HG02943 (cell line): ENCODE data around the gene TET1.
"Not testable (repeated sequence)": the region's sequence is repeated elsewhere in the genome, so short reads cannot be mapped to it uniquely, and the experiment has no call there.

Experiments
- ATAC-seq: cut with Tn5 transposase; IDR thresholded peaks from one replicate; pipeline ENCODE4 v1.9.1; 2021; ENCODE audit warnings: mild to moderate bottlenecking, low read depth, moderate library complexity; ENCODE audit not compliant: unreplicated experiment

The TET1 gene

GRCh38 chr10:68560186-68560942 is at the start of gene TET1:
TET1 (plus strand) TSS chr10:68560337; CDS start chr10:68572339, 12,002 bp downstream.
- ATAC-seq = no peak

- ATAC-seq = not testable (repeated sequence)
These were observed 43.9 kb upstream of the TET1 start for GRCh38 chr10:68516216-68516615.

- ATAC-seq = no peak
These were observed 43.4 kb upstream of the TET1 start for GRCh38 chr10:68516766-68517165.

- no peak for ATAC-seq
These were observed 42.9 kb upstream of the TET1 start for GRCh38 chr10:68517188-68517587.

GRCh38 chr10:68518609-68519008 is 41.5 kb upstream of the TET1 start:
- not testable (repeated sequence) for ATAC-seq

GRCh38 chr10:68525490-68526038 is 34.6 kb upstream of the TET1 start:
- not testable (repeated sequence) for ATAC-seq

- ATAC-seq = peak; percentile 52
These were observed 33.4 kb upstream of the TET1 start for GRCh38 chr10:68526634-68527307.

GRCh38 chr10:68536973-68537372 is 23.2 kb upstream of the TET1 start:
- ATAC-seq = no peak

GRCh38 chr10:68537796-68538195 is 22.3 kb upstream of the TET1 start:
- ATAC-seq = no peak

- no peak for ATAC-seq
These were observed 16.9 kb upstream of the TET1 start for GRCh38 chr10:68543004-68543918.

- no peak for ATAC-seq
These were observed 9.3 kb upstream of the TET1 start for GRCh38 chr10:68550747-68551411.

- no peak for ATAC-seq
These were observed 7.0 kb upstream of the TET1 start for GRCh38 chr10:68553138-68553537.

- ATAC-seq = no peak
These were observed 6.5 kb upstream of the TET1 start for GRCh38 chr10:68553599-68553998.

GRCh38 chr10:68558478-68558877 is 1.7 kb upstream of the TET1 start:
- no peak for ATAC-seq

GRCh38 chr10:68559251-68559650 is 886 bp upstream of the TET1 start:
- ATAC-seq = no peak

GRCh38 chr10:68559841-68560185 is 324 bp upstream of the TET1 start:
- no peak for ATAC-seq

GRCh38 chr10:68560943-68561864 is 1.1 kb downstream of the TET1 start:
- no peak for ATAC-seq

- ATAC-seq = no peak
These were observed 1.9 kb downstream of the TET1 start for GRCh38 chr10:68561865-68562649.
